ENCODE results near the gene TBX10. TPM values are rescaled to one million over a fixed set of nuclear protein-coding genes. Genes with fewer than 3 reads are reported as not detected.
A peak's percentile ranks its signal among the peaks of the same experiment; 100 is the strongest.

TBX10 gene
- total and polyA plus RNA-seq, 2 of the 8 experiments (the other 6 are each of a cell fraction or from before 2014, with no cell fraction given): 0.09 TPM; not detected in 1

DNA sequence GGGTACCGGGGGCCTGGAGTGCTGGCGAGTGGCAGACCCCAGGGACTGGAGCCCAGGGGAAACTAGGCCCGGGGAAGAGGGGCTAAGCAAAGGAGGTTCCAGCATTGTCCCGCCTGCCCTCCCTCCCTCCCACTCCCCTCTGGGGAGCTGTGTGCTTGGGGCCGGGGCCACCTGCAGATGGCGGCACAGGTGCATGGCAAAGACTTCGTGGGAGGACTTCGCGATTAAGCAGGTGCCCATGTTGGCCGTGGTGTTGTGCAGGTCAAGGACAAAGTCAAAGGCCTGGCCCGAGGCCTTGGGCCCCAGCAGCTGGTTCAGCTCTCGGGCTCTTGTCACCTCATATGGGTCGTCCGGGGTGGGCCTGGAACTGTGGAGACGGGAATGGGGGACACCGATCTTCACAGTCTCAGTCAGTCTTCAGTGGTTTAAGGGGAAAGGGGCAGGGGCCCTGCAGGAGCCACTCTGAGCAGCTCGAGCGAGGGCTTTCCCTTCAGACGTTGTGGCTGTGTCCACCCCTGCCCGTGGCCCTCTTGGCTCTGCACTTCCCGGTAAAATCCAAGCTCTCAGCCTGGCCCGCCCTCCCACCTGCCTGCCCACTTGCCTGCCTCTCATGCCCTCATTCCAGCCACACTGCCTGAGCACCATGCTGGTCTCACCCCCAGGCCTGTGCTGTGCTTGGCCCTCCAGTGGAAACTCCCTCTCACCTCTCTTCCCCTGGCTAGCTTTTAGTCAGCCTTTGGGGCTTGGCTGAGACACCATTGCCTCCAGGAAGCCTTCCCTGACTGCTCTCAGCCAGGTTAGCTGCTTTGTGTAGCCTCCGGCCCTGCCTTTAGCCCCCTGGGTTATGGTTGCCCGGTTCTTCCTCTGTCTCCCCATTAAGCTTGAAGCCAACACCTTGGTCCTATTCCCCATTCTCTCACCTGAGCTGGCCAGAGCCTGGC, 6.2 kb upstream of the TBX10 start:
- no peak overlapping the region; the same call in 1 of the 2 replicates for H2BK5ac ChIP-seq (ENCODE audit: low read depth, low read length)
- H3K9me3 ChIP-seq (ENCODE audit: insufficient read depth in 2 of 2, low read depth in 1 of 2, low read length in 1 of 2): no peaks in the 10 kb centered on the region; a peak in 1 of 4 replicates
- H4K91ac ChIP-seq (replicated peaks; ENCODE audit: insufficient read length, low read length): no peak overlapping the region
- CTCF ChIA-PET (ENCODE audit: partially characterized antibody): interaction anchor here (0.6 to 8.6 kb wide), 19 partner anchors 12 to 155 kb away, joined by 3 to 99 read pairs (median 5); partner anchors contain the start of genes ALDH3B2 and NUDT8
- H3K4ac ChIP-seq (replicated peaks; ENCODE audit: insufficient read length, low read depth, low read length): no peak overlapping the region
- H2AK5ac ChIP-seq (ENCODE audit: low read depth, low read length): peak overlapping the region; percentile 83; the same call in 1 of the 2 replicates
- no peak overlapping the region for H4K5ac ChIP-seq (ENCODE audit: insufficient read length, low read depth, low read length)
- no peak overlapping the region for H2BK20ac ChIP-seq (ENCODE audit: low read length)
- H3K27me3 ChIP-seq (replicated peaks in 1 of 4; ENCODE audit: control insufficient read depth in 3 of 4, extremely low read depth in 1 of 4, insufficient read depth in 3 of 4, low read length in 3 of 4): peaks cover 0 to 9% (median 4%) of the 10 kb centered on the region in 4 experiments; a peak in 6 of 7 replicates
- H3K23ac ChIP-seq (ENCODE audit: insufficient read length): no peak overlapping the region
- no peaks in the 10 kb centered on the region; a peak in 1 of 8 replicates for H3K36me3 ChIP-seq (ENCODE audit: control insufficient read depth in 2 of 4, insufficient read depth in 4 of 4, low read length in 3 of 4)
- no peak overlapping the region for H3K4me3 ChIP-seq (ENCODE audit: extremely low read depth in 1 of 4, insufficient read depth in 2 of 4, low read depth in 3 of 4, low read length in 4 of 4)
- H3K4me1 ChIP-seq (replicated peaks in 1 of 4; ENCODE audit: control insufficient read depth in 3 of 4, insufficient read depth in 4 of 4, low read length in 3 of 4): peaks cover 0 to 9% (median 0%) of the 10 kb centered on the region in 4 experiments; a peak in 2 of 7 replicates
- H3K79me1 ChIP-seq (ENCODE audit: low read depth, low read length): no peaks in the 10 kb centered on the region
- H3K23me2 ChIP-seq (ENCODE audit: low read depth, low read length): peaks cover 3% of the 10 kb centered on the region
- H2BK15ac ChIP-seq (ENCODE audit: low read length): peak overlapping the region; percentile 29; the same call in 1 of the 2 replicates
- H2AFZ ChIP-seq (ENCODE audit: low read length): no peak overlapping the region
- peaks cover 0 to 5% of the 10 kb centered on the region in 2 experiments for H4K20me1 ChIP-seq (replicated peaks in 1 of 2; ENCODE audit: control insufficient read depth in 1 of 2, insufficient read depth in 2 of 2, low read length in 2 of 2)
- no peak overlapping the region for H3K9ac ChIP-seq (replicated peaks in 1 of 4; ENCODE audit: extremely low read depth in 1 of 4, low read depth in 3 of 4, low read length in 3 of 4)
- H3K4me2 ChIP-seq (ENCODE audit: insufficient read depth in 1 of 2, low read depth in 2 of 2, low read length in 2 of 2): no peak overlapping the region
- FAIRE-seq (no peak), DNase-seq (ENCODE audit: low read depth in 1 of 2, low spot score in 2 of 2) (peak in 1 of 2 experiments; percentile 56)
- H4K8ac ChIP-seq (ENCODE audit: extremely low read depth, insufficient read depth, low read length): peak overlapping the region; percentile 82
- H3K27ac ChIP-seq (ENCODE audit: low read depth, low read length): no peak overlapping the region
- no peak overlapping the region for H3K14ac ChIP-seq (ENCODE audit: insufficient read length)
- 86% methylated on average over 19 of the region's 24 CpGs; no CpG with 5 or more reads in 1 of the 2 experiments for WGBS, 2 experiments (ENCODE audit: extremely low coverage in 1 of 2, insufficient coverage in 1 of 2, insufficient read length in 1 of 2, insufficient replicate concordance in 2 of 2, low coverage in 1 of 2, low lambda C conversion rate in 2 of 2, missing lambda C conversion rate in 1 of 2)
- H3K18ac ChIP-seq (ENCODE audit: extremely low read depth, low read length): peak overlapping the region; percentile 32; the same call in 1 of the 2 replicates
- H3K56ac ChIP-seq (replicated peaks; ENCODE audit: insufficient read length, low read depth, low read length): no peak overlapping the region
- no peak overlapping the region for H2BK120ac ChIP-seq (replicated peaks; ENCODE audit: low read depth, low read length)
- H3K79me2 ChIP-seq (ENCODE audit: control insufficient read depth in 1 of 2, insufficient read depth in 2 of 2, low read length in 2 of 2): no peaks in the 10 kb centered on the region
- H2BK12ac ChIP-seq (ENCODE audit: low read depth, low read length): peak overlapping the region; percentile 75; the same call in 1 of the 2 replicates
- POLR2A ChIA-PET (ENCODE audit: partially characterized antibody): interaction anchor here (1.0 to 1.4 kb wide), 3 partner anchors 13 to 32 kb away, joined by 3 to 4 read pairs (median 4); no protein-coding TSS in a partner anchor
- TF ChIP-seq, protein P1, sequence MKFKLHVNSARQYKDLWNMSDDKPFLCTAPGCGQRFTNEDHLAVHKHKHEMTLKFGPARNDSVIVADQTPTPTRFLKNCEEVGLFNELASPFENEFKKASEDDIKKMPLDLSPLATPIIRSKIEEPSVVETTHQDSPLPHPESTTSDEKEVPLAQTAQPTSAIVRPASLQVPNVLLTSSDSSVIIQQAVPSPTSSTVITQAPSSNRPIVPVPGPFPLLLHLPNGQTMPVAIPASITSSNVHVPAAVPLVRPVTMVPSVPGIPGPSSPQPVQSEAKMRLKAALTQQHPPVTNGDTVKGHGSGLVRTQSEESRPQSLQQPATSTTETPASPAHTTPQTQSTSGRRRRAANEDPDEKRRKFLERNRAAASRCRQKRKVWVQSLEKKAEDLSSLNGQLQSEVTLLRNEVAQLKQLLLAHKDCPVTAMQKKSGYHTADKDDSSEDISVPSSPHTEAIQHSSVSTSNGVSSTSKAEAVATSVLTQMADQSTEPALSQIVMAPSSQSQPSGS (IDR thresholded peaks at IDR 0.05; ENCODE audit: low read length): no peak
- TF ChIP-seq RAD21 (IDR thresholded peaks at IDR 0.05 in 1 of 2, conservative IDR thresholded peaks at IDR 0.05 in 1 of 2; ENCODE audit: low read depth in 2 of 2, low read length in 2 of 2) (peak; percentile 69 to 81), EZH2 (IDR thresholded peaks at IDR 0.05; ENCODE audit: low read depth, low read length, severe bottlenecking) (no peak), CBX5 (IDR thresholded peaks at IDR 0.05; ENCODE audit: low read depth, low read length) (no peak), MAX (IDR thresholded peaks at IDR 0.05) (peak; percentile 72), HDAC6 (IDR thresholded peaks at IDR 0.05; ENCODE audit: low read depth, low read length) (no peak)
